GM12892 (cell line): Measurements from ENCODE around the gene MAPK14.

Experiments
- POLR2A ChIP-seq: IDR thresholded peaks from 2 replicates; pipeline ENCODE4 v1.6.1; 2011; ENCODE audit warnings: low read depth, low read length, control low read depth
- POLR2AphosphoS5 ChIP-seq: IDR thresholded peaks from 2 replicates; pipeline ENCODE4 v1.6.1; 2011; ENCODE audit warnings: low read depth, low read length, control low read depth
- TAF1 ChIP-seq: IDR thresholded peaks from 2 replicates; pipeline ENCODE4 v1.6.1; 2011; ENCODE audit warnings: low read depth, mild to moderate bottlenecking, control low read depth, low read length, borderline replicate concordance

- TF ChIP-seq POLR2AphosphoS5 (no peak), POLR2A (no peak), TAF1 (no peak)
Observed at GRCh38 chr6:36141961-36142360, 114.4 kb downstream of the MAPK14 start.
